IMR-90 (cell line): ENCODE data around the gene ST3GAL3.

Experiments used
- CEBPB ChIP-seq: IDR thresholded peaks from 2 replicates; pipeline ENCODE4 v1.6.1; 2012; ENCODE audit warnings: low read depth, low read length, improper control_type of control experiment
- FOS ChIP-seq: fragments of 150-350 bp; IDR thresholded peaks from 2 replicates; pipeline ENCODE4 v1.6.1; 2016; ENCODE audit warnings: low read depth, low read length
- MAFK ChIP-seq: IDR thresholded peaks from 2 replicates; pipeline ENCODE4 v1.6.1; 2012; ENCODE audit warnings: low read depth, low read length, improper control_type of control experiment
- MXI1 ChIP-seq: IDR thresholded peaks from 2 replicates; pipeline ENCODE4 v1.6.1; 2012; ENCODE audit warnings: low read depth, mild to moderate bottlenecking, low read length, moderate library complexity, borderline replicate concordance
- NFE2L2 ChIP-seq: fragments of 150-350 bp; IDR thresholded peaks from 2 replicates; pipeline ENCODE4 v1.6.1; 2016; ENCODE audit warnings: low read depth, mild to moderate bottlenecking, low read length
- POLR2A ChIP-seq: IDR thresholded peaks from 2 replicates; pipeline ENCODE4 v1.6.1; 2012; ENCODE audit warnings: mild to moderate bottlenecking, low read depth, low read length
- RAD21 ChIP-seq: IDR thresholded peaks from 2 replicates; pipeline ENCODE4 v1.6.1; 2012; ENCODE audit warnings: low read length, improper control_type of control experiment
- RCOR1 ChIP-seq: IDR thresholded peaks from 2 replicates; pipeline ENCODE4 v1.6.1; 2012; ENCODE audit warnings: mild to moderate bottlenecking, low read length, improper control_type of control experiment; ENCODE audit not compliant: insufficient replicate concordance
- TF ChIP-seq, protein P1 (sequence below): conservative IDR thresholded peaks from 2 replicates; pipeline ENCODE4 v1.5.1; 2012; ENCODE audit warnings: mild to moderate bottlenecking, low read depth, low read length, improper control_type of control experiment
- TF ChIP-seq, protein P2 (sequence below): fragments of 150-350 bp; IDR thresholded peaks from 2 replicates; pipeline ENCODE4 v1.6.1; 2017; ENCODE audit warnings: mild to moderate bottlenecking, antibody characterized with exemption, low read length, low read depth
- TF ChIP-seq, protein P3 (sequence below): fragments of 150-350 bp; IDR thresholded peaks from 2 replicates; pipeline ENCODE4 v1.6.1; 2016; ENCODE audit warnings: low read depth, mild to moderate bottlenecking, low read length, moderate library complexity, borderline replicate concordance

- TF ChIP-seq, protein P1, sequence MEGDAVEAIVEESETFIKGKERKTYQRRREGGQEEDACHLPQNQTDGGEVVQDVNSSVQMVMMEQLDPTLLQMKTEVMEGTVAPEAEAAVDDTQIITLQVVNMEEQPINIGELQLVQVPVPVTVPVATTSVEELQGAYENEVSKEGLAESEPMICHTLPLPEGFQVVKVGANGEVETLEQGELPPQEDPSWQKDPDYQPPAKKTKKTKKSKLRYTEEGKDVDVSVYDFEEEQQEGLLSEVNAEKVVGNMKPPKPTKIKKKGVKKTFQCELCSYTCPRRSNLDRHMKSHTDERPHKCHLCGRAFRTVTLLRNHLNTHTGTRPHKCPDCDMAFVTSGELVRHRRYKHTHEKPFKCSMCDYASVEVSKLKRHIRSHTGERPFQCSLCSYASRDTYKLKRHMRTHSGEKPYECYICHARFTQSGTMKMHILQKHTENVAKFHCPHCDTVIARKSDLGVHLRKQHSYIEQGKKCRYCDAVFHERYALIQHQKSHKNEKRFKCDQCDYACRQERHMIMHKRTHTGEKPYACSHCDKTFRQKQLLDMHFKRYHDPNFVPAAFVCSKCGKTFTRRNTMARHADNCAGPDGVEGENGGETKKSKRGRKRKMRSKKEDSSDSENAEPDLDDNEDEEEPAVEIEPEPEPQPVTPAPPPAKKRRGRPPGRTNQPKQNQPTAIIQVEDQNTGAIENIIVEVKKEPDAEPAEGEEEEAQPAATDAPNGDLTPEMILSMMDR: no peak
- TF ChIP-seq POLR2A (no peak), NFE2L2 (no peak), FOS (no peak), CEBPB (no peak), MAFK (no peak), RAD21 (no peak), RCOR1 (no peak), MXI1 (no peak)
- TF ChIP-seq, protein P2, sequence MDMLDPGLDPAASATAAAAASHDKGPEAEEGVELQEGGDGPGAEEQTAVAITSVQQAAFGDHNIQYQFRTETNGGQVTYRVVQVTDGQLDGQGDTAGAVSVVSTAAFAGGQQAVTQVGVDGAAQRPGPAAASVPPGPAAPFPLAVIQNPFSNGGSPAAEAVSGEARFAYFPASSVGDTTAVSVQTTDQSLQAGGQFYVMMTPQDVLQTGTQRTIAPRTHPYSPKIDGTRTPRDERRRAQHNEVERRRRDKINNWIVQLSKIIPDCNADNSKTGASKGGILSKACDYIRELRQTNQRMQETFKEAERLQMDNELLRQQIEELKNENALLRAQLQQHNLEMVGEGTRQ: no peak
- TF ChIP-seq, protein P3, sequence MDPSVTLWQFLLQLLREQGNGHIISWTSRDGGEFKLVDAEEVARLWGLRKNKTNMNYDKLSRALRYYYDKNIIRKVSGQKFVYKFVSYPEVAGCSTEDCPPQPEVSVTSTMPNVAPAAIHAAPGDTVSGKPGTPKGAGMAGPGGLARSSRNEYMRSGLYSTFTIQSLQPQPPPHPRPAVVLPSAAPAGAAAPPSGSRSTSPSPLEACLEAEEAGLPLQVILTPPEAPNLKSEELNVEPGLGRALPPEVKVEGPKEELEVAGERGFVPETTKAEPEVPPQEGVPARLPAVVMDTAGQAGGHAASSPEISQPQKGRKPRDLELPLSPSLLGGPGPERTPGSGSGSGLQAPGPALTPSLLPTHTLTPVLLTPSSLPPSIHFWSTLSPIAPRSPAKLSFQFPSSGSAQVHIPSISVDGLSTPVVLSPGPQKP: no peak
These were observed 60.8 kb downstream of the ST3GAL3 start for GRCh38 chr1:43768168-43768567.
